ENCODE measurements around the gene TERT.

The TERT gene

DNA sequence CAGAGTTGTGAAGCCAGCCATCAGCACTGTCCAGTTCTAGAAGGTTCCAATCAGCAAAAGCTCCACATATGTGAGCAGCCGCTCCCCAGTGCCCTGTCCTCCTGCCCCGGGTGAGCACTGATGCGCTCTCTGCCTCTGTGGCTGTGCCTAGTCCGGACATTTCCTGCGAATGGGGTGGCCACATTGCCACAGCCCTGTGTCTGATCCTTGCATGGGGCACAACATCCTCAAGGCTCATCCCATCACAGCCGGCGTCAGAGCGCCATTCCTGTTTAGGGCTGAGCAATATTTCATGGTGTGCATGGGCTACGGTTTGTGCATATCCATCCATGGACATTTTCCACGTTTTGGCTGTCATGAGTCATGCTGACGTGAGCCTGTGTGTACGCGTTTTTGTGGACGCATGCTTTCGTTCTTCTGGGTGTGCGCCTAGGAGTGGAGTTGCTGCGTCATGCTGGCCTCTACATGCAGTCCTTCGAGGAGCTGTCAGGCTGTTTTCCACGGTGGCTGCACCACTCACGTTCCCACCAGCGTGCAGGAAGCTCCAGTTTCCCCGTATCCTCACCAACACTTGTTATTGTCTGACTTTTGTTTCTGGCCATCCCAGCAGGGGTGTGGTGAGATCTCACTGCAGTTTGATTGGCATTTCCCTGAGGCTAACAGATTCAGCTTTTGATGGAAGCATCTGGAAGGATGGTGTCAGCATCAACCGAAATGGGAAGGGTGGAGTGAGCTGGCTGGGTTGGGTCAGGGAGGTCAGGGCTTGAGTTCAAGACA lies 79.4 kb downstream of the TERT start:
- DNase-seq = no peak

DNA sequence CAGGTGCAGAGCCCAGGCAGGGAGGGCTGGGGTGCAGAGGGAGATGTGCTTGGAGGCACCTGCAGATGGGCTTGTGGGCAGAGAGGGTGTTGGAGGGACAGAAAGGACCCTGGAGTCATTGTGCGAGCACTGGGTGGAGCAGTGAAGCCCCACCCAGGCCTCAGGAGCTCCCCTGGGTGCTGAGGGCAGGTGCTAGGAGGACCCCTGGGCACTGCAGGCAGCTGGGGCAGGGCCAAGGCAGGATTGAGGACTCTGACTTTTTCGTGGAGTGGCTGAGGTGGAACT lies 80.0 kb downstream of the TERT start:
- no peak for DNase-seq

DNA sequence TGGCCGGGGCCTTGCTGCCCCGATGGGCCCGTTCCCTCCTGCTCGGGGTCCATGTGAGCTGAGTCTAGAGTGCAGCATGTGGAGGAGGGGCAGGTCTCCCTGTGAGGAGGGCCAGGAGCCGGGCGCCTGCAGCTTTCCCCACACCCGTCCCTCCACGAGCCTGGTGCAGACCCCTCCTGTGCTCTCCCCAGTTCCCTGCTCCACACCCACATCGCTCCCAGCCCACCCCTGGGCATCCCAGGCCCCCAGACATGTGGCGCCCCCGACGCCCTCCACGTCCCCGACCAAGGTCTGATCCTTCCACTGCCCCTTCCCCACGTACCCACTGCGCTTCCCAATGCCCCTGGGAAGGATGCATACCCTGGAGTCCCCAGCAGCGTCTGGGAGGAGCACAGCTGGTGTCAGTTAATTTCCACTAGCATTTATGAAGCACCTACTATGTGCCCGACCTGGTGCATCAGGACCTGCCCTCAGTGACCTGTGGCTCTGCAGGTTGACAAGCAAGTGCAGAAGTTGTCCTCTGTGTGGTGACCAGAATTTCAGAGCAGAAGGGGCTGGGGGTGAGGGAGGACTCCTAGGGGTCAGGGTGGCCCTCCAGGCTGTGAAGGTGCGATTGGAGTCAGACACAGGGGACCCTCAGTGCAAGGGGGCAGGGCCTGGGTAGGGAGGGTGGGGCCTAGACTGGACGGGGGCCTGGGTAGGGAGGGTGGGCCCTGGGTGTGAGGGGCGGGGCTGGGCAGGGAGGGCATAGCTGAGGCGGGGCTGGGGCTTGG lies 80.5 kb downstream of the TERT start:
- DNase-seq = no peak

DNA sequence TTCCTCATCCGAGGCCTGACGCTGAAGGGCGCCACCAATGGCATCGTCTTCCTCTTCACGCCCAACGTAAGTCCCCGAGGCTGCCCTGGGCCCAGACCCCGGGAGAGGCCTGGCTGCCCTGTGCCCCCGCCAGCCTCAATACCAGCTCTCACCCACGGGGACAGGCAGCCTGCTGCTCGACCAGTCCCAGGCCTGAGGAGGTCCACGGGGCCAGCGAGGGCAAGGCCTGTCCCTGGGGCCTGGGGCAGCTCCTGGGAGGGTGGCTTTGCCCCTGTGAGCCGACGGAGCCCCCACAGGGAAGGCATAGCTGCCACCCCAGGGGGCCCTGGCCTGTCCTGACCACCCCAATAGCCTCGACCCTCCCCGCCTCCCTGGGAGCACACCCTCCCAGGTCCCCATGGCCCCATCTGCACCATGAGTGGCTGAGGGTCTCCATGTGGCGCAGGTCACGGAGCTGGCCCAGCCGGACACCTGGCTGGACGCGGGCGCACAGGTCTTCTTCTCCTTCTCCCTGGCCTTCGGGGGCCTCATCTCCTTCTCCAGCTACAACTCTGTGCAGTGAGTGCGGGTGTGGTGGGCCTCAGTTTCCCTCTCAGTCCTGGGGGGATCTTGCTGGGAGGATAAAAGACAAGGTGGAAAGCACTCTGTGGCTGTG lies 81.2 kb downstream of the TERT start:
- no peak for DNase-seq

DNA sequence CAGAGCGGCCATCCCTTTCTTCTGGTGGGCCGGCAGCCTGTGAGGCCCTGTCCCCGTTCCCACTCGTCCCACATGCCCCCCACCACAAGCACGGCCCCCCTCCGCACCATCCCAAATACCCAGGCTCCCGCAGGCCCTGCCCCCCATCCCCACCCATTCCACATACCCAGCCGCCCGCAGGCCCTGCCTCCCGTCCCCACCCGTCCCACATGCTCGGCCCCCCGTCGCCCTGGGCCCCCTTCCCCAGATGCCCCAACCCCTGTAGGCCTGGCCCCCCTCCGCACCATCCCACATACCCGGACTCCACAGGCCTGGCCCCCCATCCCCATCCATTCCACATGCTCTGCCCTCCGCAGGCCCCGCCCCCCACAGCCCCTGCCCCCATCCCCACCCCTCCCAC lies 82.0 kb downstream of the TERT start:
- DNase-seq = no peak

DNA sequence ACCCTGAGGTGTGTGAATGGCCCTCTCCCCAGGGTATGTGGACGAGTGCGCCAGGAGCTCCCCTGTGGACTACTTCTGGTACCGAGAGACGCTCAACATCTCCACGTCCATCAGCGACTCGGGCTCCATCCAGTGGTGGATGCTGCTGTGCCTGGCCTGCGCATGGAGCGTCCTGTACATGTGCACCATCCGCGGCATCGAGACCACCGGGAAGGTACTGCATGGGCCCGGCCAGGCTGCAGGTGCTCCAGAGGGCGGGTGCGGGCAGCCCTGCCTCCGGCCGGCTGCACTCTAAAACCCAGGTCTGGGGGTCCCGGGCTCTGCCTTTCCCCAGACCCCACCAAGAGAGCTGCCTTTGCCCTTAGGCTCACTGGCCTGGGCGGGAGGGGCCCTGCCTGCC lies 82.6 kb downstream of the TERT start:
- DNase-seq = no peak

DNA sequence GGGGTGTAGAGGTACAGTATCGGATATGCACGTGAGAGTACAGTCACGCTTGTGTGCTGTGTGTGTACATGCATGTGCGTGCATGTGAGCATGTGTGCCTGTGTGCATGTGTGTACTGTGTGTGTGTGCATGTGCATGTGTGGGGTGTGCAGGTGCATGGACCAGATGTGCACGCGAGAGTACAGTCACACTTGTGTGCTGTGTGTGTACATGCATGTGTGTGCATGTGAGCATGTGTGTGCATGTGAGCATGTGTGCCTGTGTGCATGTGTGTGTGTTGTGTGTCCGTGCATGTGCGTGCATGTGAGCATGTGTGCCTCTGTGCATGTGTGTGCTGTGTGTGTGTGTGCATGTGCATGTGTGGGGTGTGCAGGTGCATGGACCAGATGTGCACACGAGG lies 83.2 kb downstream of the TERT start:
- no peak for DNase-seq

DNA sequence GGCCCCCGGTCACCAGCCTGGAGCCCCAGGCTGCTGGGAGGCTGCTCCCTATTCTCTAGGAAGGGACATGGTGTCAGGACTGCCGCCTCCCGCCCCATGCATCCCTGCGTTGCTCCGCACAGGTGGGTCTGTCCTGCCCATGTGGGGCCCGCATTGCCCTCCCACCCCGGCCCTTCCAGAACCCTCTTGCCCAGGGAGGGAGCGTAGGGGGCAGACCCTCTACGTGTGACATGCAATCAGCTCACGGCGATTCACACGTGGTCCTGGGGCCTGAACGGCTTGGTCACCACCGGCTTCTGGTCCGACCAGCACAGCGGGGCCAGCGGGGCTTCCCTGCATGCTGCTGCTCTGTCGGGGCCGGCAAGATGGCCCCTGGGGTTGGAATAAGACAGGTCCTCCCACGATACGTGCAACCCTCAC lies 84.0 kb downstream of the TERT start:
- no peak for DNase-seq

DNA sequence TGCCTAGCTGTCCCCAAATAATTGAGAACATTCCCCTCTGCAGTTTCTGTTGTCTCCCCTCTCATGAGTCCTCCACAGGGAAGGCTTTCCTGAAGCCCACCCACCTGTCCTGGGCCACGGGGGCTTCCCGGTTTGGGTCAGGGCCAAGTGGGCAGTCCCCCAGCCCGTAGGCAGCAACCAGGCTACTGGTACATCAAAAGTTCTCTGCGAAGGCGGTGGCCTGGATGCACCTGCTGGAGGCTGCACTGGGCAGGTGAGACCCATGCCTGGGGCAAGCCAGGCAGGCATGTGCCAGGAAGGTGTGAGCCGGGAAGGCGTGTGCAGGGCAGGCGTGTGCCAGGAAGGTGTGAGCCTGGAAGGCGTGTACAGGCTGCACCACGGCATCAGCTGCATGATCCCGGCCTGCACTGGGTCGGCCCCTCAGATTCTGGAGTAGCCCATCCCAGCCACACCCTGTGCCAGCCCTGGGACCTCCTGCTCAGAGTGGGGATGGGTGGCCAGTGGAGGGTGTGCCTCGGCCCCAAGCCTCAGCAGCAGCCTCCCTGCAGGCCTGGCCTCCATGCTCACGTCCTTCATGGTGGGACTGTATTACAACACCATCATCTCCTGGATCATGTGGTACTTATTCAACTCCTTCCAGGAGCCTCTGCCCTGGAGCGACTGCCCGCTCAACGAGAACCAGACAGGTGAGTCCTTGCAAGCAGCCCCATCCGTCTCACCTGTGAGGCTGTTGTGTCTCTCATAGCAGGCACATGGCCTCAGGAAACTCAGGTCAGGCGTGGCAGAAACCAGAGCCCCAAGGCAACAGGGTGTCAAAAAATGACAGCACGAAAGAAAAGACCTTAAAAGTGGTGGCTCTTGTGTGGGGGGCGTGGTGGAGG lies 84.7 kb downstream of the TERT start:
- DNase-seq = no peak

DNA sequence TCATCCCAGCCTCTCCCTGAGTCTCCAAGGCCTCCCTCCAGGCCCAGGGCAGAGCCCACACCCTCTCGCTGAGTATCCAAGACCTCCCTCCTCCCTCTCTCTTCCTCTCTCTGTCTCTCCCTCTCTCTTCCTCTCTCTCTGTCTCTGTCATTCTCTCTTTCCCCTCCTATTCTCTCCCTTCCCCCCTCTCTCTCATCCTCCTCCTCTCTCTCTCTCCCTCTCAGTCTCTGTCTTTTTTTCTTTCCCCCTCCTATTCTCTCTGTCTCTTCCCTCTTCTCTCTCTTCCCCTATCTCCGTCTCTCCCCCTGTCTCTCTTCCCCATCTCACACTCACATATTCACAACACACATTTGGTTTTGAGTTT lies 85.4 kb downstream of the TERT start:
- DNase-seq = no peak

DNA sequence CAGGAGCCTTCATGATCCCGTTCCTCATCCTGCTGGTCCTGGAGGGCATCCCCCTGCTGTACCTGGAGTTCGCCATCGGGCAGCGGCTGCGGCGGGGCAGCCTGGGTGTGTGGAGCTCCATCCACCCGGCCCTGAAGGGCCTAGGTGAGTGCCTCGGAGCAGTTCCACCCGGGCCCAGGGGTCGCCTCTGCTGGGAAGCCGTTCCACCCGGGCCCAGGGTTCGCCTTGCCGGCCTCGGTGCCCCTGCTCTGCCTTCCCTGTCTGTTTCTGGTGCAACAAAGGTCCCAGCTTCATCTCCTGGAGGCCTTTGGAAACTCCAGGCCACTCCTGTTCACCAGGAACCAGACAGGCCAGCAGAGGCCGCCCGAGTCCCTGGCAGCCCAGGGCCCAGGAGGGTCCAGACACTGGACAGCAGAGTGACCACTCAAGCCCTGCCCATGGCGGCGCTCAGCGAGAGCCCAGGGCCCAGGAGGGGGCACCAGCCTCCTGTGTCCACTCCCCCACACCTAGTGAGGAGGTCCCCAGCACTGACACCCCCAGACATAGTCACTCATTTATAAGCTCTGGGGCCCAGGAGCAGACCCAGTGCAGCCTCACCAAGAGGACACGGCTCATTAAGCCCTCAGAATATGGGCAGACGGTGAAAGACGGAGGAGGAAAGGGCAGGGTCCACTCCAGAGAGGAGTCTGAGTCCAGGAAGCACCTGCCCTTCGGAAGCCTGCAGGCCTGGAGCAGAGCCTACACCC lies 86.0 kb downstream of the TERT start:
- no peak for DNase-seq

DNA sequence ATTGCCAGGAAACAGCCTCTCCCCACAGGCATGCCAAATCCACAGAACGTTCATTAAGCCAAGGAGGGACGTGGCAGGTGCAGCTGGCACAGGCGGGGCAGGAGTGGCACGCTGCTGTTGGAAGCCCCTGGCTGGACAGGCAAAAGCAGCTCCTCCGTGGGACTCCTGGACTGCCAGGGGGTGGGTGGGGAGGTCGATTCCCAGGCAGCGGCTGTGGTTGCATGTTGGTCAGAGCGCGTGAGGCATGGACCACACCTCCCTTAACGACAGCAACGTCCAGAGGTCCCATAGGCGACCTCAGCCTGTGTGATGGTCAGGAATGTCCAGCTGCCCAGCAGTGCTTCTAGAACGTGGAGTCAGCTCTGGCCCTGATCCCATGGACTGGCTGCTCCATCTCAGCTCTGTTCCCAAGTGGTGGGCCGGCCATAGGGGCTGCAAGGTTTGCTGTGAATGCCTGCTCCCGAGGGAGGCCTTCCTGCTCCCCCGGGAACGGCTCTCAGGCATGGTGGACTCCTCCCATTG lies 86.6 kb downstream of the TERT start:
- no peak for DNase-seq

DNA sequence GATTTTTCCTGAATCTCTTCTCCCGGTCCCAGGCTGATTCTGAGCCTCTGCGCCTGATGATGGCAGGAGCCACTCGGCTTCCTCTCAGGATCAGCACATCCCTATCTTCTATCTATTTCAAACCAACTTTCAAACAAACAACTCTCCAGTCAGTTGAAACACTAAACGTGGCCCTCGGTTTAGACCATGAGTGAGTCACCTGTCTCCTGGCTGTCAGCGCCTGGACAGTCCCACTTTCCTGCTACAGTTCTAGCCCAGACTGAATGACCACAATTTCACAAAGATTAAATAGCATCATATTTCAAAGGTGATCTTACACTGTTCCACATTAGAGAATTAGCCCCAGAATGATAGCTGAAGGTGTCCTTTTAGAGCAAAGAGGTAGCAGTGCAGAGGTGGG lies 87.3 kb downstream of the TERT start:
- no peak for DNase-seq

DNA sequence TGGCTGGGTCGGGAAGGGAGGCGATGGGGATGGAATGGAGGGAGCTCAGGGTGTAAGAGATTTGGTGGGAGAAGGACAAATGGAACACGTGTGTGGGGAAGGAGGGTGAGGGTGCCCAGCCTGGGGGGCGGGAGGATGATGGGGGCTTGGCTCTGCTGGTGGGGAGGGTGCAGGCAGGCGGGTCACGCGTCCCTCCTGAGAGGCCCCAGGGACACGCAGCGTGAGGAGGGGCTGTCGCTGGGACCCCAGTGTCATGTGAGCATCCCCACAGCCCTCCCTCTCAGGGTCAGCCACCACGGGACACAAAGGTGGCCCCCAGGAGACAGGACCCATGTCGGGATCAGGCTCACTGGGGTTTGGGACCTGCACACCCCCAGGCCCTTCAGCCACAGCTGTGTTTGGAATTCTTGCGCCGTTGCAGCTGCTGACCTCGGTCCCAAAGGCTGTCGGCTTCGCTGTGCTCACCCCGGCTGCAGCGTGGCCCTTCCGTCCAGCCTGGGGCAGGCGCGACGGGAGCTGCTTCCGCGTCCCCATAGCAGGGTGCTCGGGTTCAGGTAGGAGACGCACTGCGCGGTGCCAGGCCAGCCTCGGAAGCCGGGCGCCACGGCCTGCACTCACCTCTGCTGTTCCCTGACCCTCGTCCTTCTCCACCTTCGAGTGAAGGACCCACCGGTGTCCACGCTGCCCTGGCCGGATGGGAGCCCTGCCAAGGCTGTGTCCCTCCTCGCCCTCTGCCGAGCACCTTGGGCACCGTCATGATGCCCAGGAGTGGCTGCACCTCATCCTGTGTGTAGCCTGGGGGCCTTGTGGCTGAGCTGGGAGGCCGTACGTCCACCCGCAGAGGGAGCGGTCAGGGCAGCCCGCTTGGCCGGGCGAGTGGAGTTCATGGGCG lies 88.1 kb downstream of the TERT start:
- no peak for DNase-seq

DNA sequence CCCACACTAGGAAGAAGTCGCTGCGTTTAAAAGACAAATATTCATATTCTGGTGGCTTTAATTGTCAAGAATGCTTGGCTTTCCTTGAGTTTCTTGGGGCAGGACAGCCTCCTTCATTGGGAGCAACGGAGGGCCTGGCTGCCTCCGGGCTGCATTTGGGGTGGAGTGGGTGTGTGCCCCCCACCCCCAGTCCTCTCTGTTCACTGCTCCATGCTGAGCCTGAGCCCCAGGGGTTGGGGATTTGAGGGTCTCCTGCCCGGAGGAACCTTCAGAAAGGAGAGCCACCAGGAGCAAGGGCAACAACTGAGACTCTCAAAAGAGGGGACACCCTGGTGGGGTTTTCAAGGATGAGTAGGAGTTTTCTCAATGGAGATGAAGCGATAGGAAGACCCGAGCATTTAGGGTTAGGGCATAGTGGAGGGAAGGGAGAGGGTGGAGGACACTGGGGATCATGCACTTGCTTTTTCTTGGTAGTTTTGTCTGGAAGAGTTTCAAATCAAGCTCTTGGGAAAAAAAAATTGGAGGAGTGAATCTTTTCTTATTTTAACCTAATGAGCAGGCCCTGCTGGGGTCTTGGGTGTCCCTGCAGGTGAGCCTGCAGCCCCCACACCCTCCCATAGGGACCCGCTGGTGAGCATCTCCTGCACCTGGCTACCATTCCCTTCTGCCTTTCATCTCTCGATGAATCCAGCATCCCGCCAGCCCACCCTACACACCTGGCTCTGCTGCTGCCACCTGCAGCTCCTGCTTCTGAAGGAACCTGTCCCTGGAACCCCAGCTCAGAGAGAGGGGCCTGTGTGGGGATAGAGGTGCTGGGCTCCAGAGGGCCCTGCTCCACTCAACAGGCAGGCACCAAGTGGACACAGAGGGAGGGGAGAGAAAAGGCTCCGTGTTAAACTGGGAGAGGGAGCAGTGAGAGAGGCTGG lies 89.3 kb downstream of the TERT start:
- DNase-seq = no peak

DNA sequence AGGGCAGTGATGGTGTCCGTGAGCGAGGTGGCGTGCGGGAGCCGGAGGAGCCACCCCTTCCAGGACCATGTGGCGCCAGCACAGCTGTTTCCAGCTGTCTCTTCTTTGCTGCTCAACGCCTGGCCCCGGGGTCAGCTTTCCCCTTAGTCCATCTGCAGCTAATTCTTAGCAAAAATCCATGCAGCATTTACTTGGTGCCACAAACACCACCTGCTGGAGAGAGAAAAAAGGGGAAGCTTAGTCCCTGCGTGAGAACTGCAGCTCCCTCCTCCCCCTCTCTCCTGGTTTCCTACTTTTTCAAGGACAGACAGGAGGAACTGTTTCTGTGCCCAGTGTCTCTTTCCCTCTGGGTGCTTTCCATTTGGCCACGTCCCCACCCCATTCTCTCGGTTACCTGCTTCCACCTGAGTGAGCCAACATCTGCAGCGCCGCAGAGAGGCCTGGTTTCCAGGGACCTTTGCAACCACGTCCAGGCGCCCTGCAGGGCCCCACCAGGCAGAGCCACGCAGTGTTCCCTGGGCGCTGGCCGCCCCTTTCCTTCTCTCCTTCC lies 90.1 kb downstream of the TERT start:
- no peak for DNase-seq

DNA sequence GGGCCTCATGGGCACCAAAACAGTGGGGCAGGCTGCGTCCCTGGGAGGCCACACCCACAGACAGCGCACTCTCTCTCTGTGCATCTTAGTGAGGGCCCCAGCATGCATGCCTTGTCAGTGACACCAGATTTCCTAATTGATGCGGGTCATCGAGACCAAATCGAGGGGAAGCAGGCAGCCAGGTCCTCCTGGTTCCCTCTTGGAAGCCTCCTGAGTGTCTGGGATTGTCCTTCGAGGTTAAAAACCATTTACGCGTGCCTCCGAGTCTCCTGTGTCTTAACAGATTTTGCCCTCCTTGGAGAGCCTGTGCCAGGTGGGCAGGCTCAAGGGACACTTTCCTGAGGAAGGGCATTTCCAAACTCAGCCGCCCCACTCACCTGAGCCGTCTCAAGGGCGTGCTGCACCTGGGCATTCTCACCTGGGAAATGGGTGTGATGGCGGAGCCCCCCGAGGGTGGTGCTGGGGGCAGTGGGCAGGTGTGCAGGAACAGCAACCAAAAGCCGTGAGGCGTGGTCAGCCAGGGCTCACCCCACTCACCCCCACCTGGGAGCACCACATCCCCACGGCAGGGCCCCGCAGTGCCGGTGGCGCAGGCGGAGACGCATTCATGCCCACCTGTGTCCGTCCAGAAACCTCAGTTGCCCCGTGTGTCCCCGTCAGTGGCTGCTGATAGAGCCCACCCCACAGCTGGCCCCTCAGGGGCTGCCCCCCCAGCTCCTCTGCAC lies 90.7 kb downstream of the TERT start:
- no peak for DNase-seq

DNA sequence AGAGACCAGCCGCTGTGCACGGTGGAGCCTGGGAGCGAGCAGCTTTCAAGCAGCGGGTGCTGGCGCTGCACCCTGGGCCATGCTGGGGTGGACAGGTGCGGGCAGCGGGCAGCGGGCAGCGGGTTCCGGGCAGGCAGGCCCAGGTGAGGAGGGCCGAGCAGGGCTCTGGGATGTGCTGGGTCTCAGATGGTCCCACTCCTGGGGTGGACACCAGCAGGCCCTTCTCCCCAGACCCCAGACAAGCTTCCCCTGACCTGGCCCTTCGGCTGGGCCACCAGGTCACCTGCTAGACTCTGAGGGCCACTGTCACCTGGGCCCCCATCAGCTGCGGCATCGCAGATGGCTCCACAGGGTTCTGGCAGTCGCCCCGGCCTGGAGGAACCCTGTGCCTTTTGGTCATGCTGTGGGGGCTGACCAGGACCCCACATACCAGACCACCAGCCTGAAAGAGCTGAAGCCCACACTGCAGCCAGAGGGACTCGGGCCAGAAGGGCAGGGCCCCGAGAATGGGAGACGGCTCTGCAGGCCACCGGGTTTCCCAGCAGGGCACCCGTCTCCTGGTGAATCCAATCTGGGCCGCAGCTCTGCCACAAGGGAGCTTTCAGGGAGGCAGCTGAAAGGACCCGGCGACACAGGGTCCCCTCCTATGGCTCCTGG lies 91.4 kb downstream of the TERT start:
- DNase-seq = no peak
